NOMO-1 (cell line): ENCODE measurements around the gene AEBP1.

Source experiments
- DNase-seq, 2 experiments: peaks; one replicate each; lab custom pipeline; 2025; ENCODE audit not compliant: unreplicated experiment in 2 of 2; lab: John Stamatoyannopoulos, UW

AEBP1 gene

GRCh38 chr7:44152971-44153947 is 49.1 kb downstream of the AEBP1 start:
- DNase-seq = no peak

DNA sequence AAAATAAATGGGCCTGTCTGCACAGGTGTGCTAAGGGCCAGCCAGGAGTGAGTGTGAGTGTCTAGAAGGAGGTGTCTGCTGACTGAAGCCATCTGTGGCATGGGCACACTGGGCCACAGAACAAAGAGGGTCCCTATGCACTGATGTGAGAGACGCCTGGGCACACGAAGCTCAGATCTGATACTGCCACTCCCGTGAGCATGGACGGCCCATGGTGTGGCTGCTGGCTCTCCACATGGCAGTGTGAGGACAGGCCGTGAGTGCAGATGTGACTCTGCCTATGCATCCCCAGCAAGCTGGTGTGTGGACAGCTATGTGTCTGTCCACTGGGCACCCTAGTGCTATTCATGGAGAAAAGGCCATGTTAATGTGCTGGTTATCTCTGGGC is 49.8 kb downstream of the AEBP1 start:
- no peak for DNase-seq

GRCh38 chr7:44154703-44155102 is 50.6 kb downstream of the AEBP1 start:
- no peak for DNase-seq

GRCh38 chr7:44155191-44156185 is 51.3 kb downstream of the AEBP1 start:
- DNase-seq = no peak

GRCh38 chr7:44156453-44157010 is 52.4 kb downstream of the AEBP1 start:
- DNase-seq = no peak

DNA sequence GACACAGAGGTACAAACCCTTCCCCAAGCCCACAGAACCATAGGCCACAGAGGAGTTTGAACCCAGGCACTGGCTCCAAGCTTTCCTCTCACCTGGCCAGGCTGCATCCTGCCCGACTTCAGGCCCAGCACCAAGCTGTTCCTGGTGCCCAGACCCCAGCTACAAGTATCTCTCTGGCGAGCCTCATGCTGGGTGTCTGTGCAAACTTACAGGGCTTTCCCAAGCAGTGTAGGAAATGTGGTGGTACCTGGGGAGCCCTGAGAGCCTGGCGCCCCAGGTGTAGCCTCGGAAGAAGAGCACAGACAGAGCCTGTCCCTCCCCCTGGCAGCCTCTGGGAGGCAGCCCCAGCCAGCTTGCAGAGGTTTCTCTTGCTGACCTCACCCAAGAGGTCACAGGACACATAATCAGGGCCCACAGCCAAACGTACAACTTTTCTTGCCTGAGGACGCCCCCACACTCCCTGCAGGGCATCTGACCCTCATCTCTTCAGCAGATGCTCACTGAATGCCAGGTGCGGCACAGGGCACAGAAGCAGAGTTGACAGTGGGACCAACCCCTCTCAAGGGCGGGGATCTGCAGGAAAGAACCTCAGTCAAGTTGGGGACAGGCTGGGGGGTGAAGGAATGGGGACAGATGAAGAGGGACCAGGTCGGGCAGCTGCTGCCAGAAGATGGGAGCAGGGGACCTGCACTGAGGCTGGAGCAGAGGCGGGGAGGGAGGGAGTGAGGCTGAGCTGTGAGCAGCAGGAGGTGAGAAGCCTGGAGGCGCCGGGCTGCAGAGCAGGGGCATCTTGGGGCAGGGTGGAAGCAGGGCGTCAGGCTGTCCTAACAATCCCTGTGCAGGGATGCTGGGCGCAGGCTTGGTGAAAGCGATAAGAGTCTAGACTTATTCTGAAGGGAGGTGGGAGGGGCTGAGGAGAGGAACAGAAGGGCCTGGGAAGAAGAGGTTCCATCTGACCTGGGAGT is 53.3 kb downstream of the AEBP1 start:
- DNase-seq = no peak

DNA sequence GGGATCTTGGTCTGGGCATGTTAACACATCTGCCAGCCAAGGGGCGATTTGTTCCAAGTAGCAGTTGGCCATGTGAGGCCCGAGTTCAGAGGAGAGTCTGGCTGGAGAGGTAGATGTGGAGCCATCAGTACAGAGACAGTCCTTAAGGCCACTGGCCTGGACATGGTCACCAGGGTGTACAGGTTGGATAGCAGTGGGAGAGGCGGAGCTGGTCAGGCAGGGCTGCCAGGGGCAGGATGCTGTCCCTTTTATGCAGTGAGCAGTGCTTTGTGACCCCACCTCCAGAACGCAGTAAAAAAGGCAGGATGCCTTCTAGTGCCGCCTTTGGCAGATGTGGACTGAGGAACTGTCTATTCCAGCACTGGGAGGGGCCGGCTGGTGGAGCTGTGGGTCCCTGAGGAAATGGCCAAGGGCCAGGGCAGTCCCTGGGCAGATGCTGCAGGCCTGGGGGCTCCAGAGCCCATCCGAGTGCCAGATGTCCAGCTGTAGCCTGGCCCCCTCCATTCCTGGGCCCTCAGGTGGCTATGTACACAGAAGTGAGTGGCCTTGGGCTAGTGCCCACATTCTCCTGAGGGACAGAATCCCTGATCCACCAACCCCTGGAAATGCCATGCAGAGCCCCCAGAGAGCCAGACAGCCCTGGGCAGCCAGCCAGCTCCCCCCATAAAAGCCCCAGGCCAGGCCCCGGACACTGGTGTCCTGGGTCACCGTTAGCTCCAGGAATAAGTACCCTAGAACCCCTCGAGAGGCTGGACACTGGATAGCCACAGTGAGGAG is 54.1 kb downstream of the AEBP1 start:
- no peak for DNase-seq

DNA sequence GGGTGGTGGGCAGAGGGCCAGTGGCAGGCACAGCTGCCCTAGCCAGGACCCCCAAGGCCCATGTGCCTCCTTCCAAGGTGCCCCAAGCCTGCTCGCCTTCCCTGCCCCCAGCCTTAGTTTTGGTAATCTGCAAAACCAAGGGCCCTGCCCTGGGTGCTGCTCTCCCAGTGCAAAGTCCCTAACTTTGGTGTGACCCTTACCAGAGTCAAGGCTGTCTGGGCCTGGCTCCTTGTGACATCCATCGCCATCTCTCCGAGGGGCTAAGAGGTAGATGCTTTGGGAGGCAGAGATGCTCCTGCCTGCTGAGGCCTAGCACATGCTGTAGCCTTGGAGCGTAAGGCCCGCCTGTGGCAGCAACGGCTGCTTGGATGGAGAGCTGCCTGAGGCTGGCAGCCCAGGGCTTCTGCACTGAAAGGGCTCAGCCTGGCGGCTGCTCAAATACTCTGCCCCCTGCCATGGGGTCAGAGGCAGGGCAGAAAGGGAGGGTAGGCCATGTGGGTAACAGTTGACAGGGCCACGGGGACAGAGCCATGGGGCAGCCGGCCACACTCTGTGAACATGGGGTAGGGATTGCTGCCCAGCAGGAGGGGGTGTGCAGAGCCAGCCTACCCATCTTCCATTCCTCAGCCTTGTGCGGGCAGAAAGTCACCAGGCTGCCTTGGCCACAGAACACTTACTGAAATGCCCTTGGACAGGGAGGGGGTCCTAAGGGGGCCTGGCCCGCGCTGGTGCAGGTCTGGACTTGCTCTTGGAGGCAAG is 54.9 kb downstream of the AEBP1 start:
- DNase-seq = no peak

- DNase-seq = no peak
Measured at GRCh38 chr7:44159824-44160630, 55.9 kb downstream of the AEBP1 start.

DNA sequence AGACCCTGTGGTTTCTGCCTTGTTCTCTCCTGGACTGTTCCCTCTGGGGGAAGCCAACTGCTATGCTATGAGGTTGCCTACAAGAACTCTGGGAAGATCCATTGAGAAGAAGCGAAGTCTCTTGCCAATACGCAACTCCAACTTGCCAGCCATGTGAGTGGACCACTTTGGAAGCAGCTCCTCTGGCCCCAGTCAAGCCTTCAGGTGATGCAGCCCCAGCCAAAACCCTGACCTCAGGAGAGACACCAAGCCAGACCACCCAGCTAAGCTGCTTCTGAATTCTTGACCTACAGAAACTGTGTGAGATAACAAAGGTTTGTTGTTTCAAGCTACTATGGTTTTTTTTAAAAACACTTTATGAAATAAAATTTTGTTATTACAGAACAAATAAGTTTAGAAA is 57.2 kb downstream of the AEBP1 start:
- no peak for DNase-seq

- DNase-seq = no peak
Measured at GRCh38 chr7:44162179-44162578, 58.0 kb downstream of the AEBP1 start.

DNA sequence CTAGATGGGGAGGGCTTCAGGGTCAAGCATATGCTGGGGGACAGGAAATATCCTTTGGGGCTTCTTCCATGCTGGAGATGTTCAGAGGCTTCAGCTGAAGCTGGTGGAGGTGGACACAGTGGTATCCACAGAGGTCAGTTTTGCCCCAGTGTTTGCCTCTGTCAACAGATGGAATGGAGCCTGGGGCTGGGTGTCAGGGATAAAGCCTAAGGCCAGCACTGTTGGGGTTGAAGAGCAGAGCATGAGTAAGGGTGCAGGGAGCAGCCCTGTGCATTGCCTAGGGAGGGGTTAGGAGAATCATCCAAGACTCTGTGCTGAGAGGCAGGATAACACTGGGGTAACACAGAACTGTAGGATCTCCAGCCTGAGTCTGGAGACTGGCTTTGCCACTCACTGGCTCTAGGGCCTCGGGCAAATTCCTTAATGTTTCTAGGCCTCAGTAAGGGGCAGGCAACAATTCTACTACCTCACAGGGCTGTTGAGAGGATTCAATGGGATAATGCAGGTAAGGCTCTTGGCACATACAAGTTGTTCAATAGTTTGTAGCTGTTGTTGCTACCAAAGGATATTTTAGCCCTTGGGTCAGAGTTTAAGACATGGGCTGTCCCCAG is 58.7 kb downstream of the AEBP1 start:
- DNase-seq = no peak

DNA sequence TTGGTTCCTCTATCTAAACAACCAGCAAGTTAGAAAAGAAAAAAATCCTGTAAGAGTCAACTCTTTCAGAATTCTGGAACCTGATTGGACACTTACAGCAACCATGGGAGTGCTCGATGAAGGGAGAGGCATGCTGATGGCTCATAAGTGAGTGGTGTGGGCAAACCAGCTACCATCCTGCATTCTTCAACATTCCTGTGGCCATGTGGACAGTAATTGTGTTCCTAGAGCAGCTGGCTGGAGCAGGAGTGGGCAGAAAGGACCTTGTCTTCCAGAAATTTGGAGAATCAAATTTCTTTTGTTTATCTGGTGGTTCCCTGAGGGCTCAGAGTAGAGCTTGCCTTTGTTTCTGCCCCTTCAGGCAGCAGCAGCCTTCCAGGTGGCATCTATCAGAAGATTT is 59.4 kb downstream of the AEBP1 start:
- DNase-seq = no peak
